NCI-H1930 (cell line): ENCODE results near the gene AGMO.

Experiments used
- DNase-seq, 2 experiments: peaks; one replicate each; lab custom pipeline; 2025; lab: John Stamatoyannopoulos, UW

AGMO gene

GRCh38 chr7:15503603-15504290 lies 58.1 kb downstream of the AGMO start:
- no peak for DNase-seq

GRCh38 chr7:15498465-15498864 lies 63.4 kb downstream of the AGMO start:
- no peak for DNase-seq

GRCh38 chr7:15495170-15495569 lies 66.6 kb downstream of the AGMO start:
- no peak for DNase-seq

- DNase-seq = no peak
These were observed 67.1 kb downstream of the AGMO start for GRCh38 chr7:15494711-15495110.

GRCh38 chr7:15491361-15491760 lies 70.5 kb downstream of the AGMO start:
- no peak for DNase-seq

GRCh38 chr7:15490291-15490690 lies 71.5 kb downstream of the AGMO start:
- no peak for DNase-seq

- DNase-seq = no peak
These were observed 72.0 kb downstream of the AGMO start for GRCh38 chr7:15489861-15490260.

- DNase-seq = no peak
These were observed 72.4 kb downstream of the AGMO start for GRCh38 chr7:15489383-15489782.

- no peak for DNase-seq
These were observed 73.4 kb downstream of the AGMO start for GRCh38 chr7:15488401-15488800.

GRCh38 chr7:15487896-15488295 lies 73.9 kb downstream of the AGMO start:
- DNase-seq = no peak

GRCh38 chr7:15485998-15486397 lies 75.8 kb downstream of the AGMO start:
- DNase-seq = no peak

GRCh38 chr7:15485431-15485830 lies 76.4 kb downstream of the AGMO start:
- no peak for DNase-seq

- no peak for DNase-seq
These were observed 80.7 kb downstream of the AGMO start for GRCh38 chr7:15481132-15481531.

- no peak for DNase-seq
These were observed 83.4 kb downstream of the AGMO start for GRCh38 chr7:15478401-15478800.

- DNase-seq = no peak
These were observed 85.3 kb downstream of the AGMO start for GRCh38 chr7:15476531-15476918.

GRCh38 chr7:15475808-15476530 lies 85.8 kb downstream of the AGMO start:
- DNase-seq = no peak

- no peak for DNase-seq
These were observed 90.2 kb downstream of the AGMO start for GRCh38 chr7:15471669-15471950.

GRCh38 chr7:15470825-15471668 lies 90.8 kb downstream of the AGMO start:
- DNase-seq = no peak

GRCh38 chr7:15464667-15465121 lies 97.1 kb downstream of the AGMO start:
- no peak for DNase-seq

GRCh38 chr7:15463801-15464666 lies 97.8 kb downstream of the AGMO start:
- DNase-seq = no peak

GRCh38 chr7:15462721-15463389 lies 99.0 kb downstream of the AGMO start:
- no peak for DNase-seq
